ENCODE results near the gene ANK2.

ANK2 gene

DNA sequence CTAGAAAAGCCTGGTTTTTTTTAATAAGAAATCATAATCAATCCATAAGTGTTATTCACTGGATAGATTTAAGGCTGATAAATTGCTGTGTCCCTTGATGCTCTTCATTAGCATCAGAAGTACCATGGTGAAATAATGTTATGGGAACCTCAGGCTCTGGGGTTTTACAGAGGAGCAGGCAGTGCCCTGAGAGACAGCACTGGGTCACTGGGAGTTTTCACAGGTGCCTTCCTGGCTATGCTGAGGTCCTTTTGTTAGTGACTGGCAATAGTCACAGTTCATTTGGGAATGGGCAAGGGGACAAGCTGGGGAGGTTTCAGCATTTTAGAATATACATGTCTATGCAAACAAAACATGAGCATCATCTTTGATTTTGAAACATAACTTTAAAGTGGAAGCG, 38.6 kb downstream of the ANK2 start:
- in situ Hi-C loops (cut with HindIII; ENCODE audit: low sequenced_read_pairs), result no loop called here

DNA sequence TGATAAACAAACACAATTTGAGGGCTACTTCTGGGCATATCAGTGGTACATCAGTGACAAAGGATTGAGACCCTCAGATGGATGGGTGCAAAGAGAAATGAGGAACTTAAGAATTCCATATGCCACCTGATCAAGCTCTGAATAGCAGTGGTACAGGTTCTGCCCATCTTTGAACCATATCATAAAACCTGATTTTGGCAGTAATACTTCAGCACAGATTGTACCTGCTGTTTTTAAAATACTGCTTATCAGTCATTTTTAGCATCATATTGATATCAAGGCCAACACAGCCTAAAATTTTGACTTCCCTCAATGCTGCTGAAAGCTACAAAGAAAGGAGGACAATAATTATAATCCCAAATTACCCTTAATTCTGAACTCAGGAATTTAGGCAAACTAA, 41.5 kb downstream of the ANK2 start:
- in situ Hi-C loops (cut with HindIII; ENCODE audit: low sequenced_read_pairs), result no loop called here

GRCh38 chr4:113094331-113094730, 44.9 kb downstream of the ANK2 start:
- in situ Hi-C loops (cut with HindIII; ENCODE audit: low sequenced_read_pairs), result no loop called here

DNA sequence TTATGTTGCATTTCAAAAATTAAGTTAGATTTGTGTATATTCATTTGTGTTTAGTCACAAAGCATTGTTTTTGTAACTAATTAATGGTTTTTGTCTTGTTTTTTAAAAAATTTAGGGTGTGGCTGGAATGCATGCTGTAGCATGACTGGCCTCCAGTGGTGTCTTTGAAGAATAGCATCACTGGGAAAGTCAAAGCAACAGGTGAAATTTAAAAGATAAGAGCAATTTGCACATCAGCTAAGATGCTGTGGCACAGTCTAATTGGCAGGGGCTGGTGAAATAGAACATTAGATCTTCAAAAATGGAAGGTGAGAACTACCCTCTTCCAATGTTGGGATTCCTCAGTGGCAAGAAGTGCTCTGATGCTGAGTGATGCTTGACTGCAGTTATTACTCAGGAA, 45.3 kb downstream of the ANK2 start:
- in situ Hi-C loops (cut with HindIII; ENCODE audit: low sequenced_read_pairs), result no loop called here

GRCh38 chr4:113101669-113102068, 52.2 kb downstream of the ANK2 start:
- in situ Hi-C loops (cut with HindIII; ENCODE audit: low sequenced_read_pairs), result no loop called here

GRCh38 chr4:113103556-113103955, 54.1 kb downstream of the ANK2 start:
- in situ Hi-C loops (cut with HindIII; ENCODE audit: low sequenced_read_pairs), result no loop called here

- in situ Hi-C loops (cut with HindIII; ENCODE audit: low sequenced_read_pairs), result no loop called here
Measured at GRCh38 chr4:113106108-113106507, 56.7 kb downstream of the ANK2 start.

- in situ Hi-C loops (cut with HindIII; ENCODE audit: low sequenced_read_pairs), result no loop called here
Measured at GRCh38 chr4:113109106-113109718, 59.8 kb downstream of the ANK2 start.

GRCh38 chr4:113112338-113112978, 63.0 kb downstream of the ANK2 start:
- in situ Hi-C loops (cut with HindIII; ENCODE audit: low sequenced_read_pairs), result no loop called here

GRCh38 chr4:113113151-113113550, 63.7 kb downstream of the ANK2 start:
- in situ Hi-C loops (cut with HindIII; ENCODE audit: low sequenced_read_pairs), result no loop called here

DNA sequence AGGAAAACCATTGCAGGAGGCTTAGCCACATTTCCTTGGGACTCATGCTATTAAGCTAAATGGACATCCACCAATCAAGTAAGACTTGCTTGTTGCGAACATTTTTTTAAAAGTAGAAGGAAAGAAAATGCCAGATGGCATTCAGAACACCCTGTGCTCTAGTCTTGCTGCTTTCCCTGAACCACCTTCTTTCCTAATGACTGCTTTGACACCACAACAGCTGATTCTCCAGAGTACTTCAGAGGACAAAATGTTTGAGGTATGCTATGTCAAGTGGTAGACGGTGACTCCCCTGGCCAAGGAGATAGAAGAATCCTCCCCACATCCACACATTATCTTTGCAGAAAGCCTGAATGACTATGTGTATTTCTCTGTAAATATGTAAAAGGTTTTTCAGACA, 65.4 kb downstream of the ANK2 start:
- in situ Hi-C loops (cut with HindIII; ENCODE audit: low sequenced_read_pairs), result no loop called here

DNA sequence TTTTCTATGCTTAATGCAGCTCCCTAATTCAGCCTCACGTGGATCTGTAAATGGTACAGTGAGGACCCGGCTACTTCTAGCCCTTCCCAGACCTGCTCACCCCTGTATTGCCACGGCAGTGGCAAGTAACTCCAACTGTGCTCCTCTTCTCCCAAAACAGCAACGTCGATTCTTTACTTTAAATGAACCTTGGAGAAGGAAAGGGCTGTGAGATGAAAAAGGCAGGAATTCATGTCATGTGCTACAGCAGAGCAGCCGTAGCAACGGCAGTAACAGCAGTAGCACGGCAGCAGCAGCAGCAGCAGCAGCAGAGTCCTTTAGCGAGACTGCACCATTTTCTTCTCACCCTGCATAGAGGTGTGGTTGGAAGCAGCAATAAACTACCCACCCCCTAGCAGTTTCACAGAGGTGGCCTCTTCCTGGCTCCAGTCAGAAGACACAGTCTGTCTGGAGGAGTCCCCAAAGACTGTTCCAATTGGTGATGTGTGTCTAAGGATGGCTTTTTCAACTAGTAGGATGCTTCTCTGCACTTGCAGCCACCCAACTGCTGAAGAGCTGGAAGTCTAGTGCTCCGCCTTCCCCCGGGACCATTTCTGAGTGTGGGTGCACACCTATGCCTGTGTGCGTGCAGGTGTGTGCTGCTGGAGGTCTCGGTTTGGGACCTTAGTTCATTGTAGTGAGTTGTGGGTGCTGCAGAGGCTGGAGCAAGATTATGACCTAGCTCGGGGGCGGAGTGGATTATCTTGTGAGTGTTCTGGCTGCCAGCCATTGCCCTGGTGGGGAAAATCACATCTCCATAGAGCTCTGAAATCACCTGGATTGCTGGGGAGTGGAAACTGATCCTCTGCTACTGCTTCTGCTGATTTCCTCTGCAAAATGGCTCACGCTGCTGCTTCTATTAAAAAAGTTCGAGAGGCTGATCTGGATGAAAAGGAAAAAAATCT, 67.2 kb downstream of the ANK2 start:
- in situ Hi-C loops (cut with HindIII; ENCODE audit: low sequenced_read_pairs), result no loop called here

DNA sequence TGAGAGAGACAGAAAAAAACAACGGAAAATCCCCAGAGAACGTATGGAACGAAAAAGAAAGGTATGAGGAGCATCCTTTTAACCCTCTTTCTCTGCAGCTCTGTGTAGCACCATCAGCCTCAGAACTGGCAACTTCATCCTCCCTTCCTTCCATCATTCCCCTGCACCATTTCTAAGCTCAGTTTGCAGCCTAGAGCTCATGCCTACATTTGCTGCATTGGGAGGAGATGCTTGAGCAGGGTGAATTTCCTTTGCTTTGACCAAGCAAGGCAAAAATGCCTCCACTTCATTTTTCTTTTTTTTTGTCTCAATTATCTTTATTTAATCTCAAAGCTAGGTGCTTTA, 67.9 kb downstream of the ANK2 start:
- in situ Hi-C loops (cut with HindIII; ENCODE audit: low sequenced_read_pairs), result no loop called here

- in situ Hi-C loops (cut with HindIII; ENCODE audit: low sequenced_read_pairs), result no loop called here
Measured at GRCh38 chr4:113122066-113122465, 72.6 kb downstream of the ANK2 start.

DNA sequence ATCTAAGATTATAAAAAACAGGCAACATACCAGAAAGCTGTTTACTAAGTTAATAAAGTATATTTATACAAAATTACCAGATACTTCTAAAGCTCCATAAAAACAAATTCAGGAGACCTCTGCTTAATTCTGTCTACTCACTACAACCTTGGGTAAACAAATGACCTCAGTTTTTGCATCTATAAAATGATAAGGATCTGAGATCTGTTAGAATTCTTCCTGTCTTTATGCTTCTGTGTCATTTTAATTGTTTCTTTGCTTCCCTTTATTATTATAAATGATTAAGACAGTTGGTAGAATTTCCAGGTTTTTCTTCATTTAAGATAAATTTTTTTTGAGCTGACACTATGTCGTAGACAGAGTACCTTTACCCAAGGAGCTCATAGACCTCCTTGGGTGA, 76.0 kb downstream of the ANK2 start:
- in situ Hi-C loops (cut with HindIII; ENCODE audit: low sequenced_read_pairs), result no loop called here

GRCh38 chr4:113131136-113131535, 81.7 kb downstream of the ANK2 start:
- in situ Hi-C loops (cut with HindIII; ENCODE audit: low sequenced_read_pairs), result no loop called here

- in situ Hi-C loops (cut with HindIII; ENCODE audit: low sequenced_read_pairs), result no loop called here
Measured at GRCh38 chr4:113131621-113132020, 82.2 kb downstream of the ANK2 start.

DNA sequence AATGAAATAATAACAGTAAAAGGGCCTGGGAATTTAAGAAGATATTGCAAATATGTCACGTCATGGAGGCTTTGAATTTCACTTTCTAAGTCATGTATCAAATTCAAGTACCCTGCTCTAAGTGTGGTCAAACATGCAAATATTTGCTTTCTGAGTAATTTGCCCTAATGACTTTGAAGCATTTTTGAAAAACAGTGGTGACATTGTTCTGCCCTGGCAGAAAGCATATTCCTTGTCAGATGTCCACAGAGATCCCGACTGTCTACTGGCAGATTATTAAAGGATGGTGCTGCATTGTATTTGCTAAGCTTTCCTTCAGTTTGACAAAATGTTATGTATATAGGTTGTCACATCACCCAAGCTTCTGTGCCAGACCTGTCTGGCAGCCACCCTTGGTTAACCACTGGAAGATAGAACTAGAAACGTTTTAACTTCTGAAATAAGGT, 92.5 kb downstream of the ANK2 start:
- in situ Hi-C loops (cut with HindIII; ENCODE audit: low sequenced_read_pairs), result no loop called here

DNA sequence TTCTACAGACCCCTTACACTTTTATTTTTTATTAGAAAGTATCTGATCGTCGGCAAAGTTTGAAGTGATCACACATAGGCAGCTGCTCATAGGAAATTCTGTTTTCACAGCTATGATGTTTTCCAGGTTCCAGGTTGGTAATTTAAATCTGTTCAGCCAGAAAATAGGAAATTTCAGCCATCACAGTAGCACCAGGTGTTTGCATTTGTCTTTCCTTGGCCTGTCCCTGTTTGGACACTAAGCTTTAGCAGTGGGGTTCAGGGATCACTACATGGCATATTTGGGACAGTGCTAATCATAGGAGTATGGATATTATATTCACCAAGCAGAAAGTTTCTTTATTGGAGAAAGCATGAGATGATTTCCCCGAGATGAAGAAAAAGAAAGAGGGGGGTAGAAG, 92.9 kb downstream of the ANK2 start:
- in situ Hi-C loops (cut with HindIII; ENCODE audit: low sequenced_read_pairs), result no loop called here

GRCh38 chr4:113144091-113144490, 94.6 kb downstream of the ANK2 start:
- in situ Hi-C loops (cut with HindIII; ENCODE audit: low sequenced_read_pairs), result no loop called here

DNA sequence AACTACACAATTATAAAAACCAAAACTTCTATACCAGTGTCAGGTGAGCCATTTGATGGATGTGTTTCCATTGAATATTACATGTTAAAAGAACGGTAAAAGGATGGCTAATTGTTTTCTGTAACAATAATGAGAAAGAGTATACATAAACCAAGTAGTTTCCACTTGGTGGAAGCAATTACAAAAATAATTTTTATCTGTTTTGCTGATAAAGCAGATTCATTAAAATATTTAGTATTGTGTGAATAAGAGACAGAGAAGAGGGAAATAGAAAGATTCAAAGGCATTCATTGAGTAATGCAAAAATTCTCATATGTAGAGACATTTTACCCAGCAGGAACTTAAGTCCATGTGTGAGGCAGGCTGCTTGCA, 95.7 kb downstream of the ANK2 start:
- in situ Hi-C loops (cut with HindIII; ENCODE audit: low sequenced_read_pairs), result no loop called here
